LNCaP clone FGC (cell line): ENCODE measurements around the gene TCEA2.
"Not testable (repeated sequence)": the region's sequence is repeated elsewhere in the genome, so short reads cannot be mapped to it uniquely, and the experiment has no call there.

Experiments used
- DNase-seq: peaks from one replicate; pipeline ENCODE4 v3.0.0-alpha.2; 2011; ENCODE audit warnings: low read depth
- H3K4me3 ChIP-seq: 2 replicates; pipeline ENCODE4 v1.5.1; 2011; ENCODE audit warnings: mild to moderate bottlenecking, low read depth, low read length, control low read depth
- TF ChIP-seq, protein P1 (sequence below): IDR thresholded peaks from 2 replicates; pipeline ENCODE4 v1.5.1; 2012; ENCODE audit warnings: mild to moderate bottlenecking; ENCODE audit not compliant: control insufficient read depth, insufficient read depth; ENCODE audit errors: extremely low read depth

Gene TCEA2

DNA sequence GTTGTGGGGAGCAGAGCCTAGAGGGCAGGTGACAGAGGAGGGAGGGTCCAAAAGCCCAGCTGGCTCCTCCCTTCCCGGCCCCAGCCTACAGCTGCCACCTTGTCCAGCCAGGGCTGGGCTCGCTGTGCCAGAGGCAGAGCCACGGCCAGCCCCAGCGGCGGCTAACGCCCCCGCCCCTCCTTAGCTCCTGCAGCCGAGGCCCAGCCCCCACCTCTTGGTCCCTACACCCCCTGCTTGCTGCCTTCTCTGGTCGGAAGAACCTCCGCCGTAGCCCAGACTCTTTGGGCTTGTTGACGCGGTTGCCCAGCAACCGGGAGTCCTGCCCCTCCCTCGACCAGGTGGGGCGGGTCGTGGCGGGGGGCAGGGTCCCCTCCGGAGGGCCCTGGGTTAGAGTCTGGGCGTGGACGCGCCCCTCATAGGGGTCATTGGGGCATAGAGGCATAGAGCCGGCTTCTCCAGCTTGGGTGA lies 21.7 kb downstream of the TCEA2 start:
- DNase-seq, result no peak
- no peak overlapping the region for H3K4me3 ChIP-seq
- TF ChIP-seq, protein P1, sequence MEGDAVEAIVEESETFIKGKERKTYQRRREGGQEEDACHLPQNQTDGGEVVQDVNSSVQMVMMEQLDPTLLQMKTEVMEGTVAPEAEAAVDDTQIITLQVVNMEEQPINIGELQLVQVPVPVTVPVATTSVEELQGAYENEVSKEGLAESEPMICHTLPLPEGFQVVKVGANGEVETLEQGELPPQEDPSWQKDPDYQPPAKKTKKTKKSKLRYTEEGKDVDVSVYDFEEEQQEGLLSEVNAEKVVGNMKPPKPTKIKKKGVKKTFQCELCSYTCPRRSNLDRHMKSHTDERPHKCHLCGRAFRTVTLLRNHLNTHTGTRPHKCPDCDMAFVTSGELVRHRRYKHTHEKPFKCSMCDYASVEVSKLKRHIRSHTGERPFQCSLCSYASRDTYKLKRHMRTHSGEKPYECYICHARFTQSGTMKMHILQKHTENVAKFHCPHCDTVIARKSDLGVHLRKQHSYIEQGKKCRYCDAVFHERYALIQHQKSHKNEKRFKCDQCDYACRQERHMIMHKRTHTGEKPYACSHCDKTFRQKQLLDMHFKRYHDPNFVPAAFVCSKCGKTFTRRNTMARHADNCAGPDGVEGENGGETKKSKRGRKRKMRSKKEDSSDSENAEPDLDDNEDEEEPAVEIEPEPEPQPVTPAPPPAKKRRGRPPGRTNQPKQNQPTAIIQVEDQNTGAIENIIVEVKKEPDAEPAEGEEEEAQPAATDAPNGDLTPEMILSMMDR, result no peak

DNA sequence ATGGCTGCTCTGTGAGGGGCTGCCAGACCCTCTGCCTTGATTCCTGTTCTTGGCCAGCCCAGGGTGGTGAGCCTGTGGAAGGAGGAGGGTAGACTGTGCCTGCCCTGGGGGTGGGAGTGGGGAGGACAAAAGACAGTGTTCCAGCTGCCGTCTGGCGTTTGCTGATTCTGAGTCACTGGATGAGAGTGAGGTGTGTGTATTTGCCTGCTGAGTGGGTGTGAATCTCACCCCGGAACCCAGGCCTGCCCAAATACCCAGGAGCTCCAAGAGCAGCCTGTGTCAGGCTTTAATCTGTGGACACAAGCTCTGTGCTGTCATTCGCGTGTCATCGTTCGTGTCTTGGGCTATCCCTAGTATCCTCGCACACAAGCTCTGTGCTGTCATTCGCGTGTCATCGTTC lies 23.8 kb downstream of the TCEA2 start:
- no peak for DNase-seq
- TF ChIP-seq, protein P1, result no peak
- H3K4me3 ChIP-seq, result no peak overlapping the region

DNA sequence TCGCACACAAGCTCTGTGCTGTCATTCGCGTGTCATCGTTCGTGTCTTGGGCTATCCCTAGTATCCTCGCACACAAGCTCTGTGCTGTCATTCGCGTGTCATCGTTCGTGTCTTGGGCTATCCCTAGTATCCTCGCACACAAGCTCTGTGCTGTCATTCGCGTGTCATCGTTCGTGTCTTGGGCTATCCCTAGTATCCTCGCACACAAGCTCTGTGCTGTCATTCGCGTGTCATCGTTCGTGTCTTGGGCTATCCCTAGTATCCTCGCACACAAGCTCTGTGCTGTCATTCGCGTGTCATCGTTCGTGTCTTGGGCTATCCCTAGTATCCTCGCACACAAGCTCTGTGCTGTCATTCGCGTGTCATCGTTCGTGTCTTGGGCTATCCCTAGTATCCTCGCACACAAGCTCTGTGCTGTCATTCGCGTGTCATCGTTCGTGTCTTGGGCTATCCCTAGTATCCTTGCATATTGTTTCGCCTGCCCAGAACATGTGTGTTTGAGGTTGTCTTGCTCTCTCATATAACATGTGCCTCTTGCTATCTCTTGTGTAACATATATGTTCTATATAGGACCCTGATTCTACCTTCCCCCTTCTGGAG lies 24.3 kb downstream of the TCEA2 start:
- H3K4me3 ChIP-seq, DNase-seq: not testable (repeated sequence)

DNA sequence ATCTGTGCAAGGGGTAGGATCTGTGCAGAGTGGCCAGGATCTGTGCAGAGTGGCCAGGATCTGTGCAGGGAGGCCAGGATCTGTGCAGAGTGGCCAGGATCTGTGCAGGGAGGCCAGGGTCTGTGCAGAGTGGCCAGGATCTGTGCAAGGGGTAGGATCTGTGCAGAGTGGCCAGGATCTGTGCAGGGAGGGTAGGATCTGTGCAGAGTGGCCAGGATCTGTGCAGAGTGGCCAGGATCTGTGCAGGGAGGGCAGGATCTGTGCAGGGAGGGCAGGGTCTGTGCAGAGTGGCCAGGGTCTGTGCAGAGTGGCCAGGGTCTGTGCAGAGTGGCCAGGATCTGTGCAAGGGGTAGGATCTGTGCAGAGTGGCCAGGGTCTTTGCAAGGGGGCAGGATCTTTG lies 25.6 kb downstream of the TCEA2 start:
- DNase-seq, H3K4me3 ChIP-seq: not testable (repeated sequence)

DNA sequence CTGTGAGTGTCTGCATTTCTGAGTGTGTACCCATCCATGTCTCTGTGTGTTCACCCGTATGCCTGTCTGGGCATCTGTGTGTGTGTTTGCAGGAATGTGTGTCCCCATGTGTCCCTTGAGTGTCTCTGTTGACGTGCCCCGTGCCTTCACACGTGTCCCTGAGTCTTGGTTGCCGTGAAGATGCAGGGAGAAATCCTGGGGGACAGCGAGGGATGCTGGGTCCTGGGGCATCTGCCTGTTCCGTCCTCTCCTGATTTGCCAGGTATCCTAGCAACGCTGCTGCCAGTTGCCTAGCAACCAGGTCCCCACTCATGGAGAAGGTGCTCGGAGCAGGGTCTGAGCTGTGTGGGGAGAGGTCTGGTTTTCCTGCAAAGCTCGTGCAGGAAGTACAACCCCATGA lies 27.2 kb downstream of the TCEA2 start:
- DNase-seq, result no peak
- TF ChIP-seq, protein P1, result no peak
- H3K4me3 ChIP-seq, result no peak overlapping the region

DNA sequence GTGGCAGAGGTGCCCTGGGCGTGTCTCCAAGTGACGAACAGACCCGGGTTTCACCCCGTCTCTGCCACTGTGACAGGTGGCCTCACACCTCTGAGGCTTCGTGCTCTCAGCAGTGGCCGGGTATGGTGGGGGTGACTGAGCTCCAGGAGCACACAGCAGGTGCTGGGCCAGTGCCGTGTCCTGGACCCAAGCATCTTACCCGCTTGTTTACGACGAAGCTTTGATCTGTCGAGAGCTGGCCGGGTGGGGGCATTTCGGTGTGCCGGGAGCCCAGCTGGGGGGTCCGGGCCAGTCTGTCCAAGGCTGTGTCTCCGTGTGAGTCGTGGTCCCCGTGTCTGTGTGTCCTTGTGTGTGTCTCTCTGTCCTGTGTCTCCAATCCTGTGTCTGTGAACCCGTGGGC lies 28.3 kb downstream of the TCEA2 start:
- DNase-seq, result no peak

DNA sequence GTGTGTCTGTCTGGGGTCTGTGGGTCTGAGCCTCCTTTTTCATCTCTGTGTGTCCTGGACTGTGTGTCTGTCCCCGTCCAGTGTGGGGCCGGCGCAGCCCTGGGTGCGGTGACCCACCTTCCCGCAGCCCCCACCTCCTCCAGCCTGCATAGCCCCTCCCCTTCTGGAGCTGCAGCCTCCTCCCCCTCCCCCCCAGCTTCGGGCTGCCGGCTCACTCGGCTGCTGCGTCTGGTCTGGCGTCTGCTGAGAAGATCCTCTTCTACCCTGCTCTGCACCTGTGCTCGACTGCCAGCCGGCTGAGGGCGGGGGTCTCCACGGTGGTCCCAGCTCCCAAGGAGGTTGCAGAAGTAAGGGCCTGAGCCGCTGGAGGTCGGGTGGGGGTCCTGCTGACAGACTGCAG lies 28.8 kb downstream of the TCEA2 start:
- DNase-seq, result no peak
- no peak overlapping the region for H3K4me3 ChIP-seq
- TF ChIP-seq, protein P1, result no peak

More for the DNA sequence above, 28.3 kb downstream of the TCEA2 start:
- H3K4me3 ChIP-seq, result no peak overlapping the region
- TF ChIP-seq, protein P1, result no peak

DNA sequence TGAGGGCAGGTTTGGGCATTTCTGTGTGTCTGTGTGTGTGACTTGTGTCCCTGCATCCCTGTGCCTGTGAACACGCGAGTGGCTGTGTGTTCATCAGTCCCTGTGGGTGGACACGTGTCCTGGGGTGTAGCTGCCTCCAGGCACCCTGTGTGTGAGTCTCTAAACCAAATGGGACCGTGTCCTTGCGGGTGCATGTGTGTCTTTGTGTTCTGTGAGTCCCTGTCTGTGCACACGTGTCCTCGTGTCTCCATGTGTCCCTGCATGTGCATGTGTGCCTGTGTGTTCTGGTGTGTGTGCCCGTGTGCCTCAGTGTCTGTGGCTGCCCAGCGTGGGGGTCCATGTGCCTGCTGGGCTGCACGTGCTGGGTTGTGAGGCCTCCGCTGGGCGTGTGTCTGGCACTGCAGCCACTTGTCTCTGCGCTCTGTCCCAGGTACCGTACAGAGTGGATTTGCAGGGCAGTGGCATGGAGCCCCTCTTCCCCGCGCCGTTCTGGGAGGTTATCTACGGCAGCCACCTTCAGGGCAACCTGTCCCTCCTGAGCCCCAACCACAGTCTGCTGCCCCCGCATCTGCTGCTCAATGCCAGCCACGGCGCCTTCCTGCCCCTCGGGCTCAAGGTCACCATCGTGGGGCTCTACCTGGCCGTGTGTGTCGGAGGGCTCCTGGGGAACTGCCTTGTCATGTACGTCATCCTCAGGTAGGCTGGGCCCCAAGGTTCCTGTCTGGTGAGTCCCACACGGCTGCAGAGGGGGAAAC lies 29.4 kb downstream of the TCEA2 start:
- TF ChIP-seq, protein P1, result no peak
- DNase-seq, result no peak
- H3K4me3 ChIP-seq, result no peak overlapping the region
